DMS 273 (cell line): ENCODE data around the gene DDX39B.

ENCODE experiments used
- DNase-seq: peaks from one replicate; lab custom pipeline; 2025; ENCODE audit not compliant: unreplicated experiment; lab: John Stamatoyannopoulos, UW

The DDX39B gene

DNA sequence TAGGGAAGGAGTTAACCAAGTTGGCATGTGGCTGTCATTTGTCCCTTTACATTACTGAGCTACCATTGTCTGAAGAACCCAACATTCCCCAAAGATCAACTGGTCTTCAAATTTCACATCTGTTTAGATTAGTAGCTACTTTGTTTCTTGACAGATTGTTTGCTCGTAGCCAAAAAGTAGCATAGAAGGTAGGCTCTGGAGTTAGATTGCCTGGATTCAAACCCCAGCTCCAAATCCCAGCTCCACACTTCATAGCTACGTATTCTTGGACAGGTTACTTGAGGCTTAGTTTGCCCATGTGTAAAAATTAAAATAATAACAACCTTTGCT lies 6.7 kb upstream of the DDX39B start:
- DNase-seq = no peak

- DNase-seq = no peak
Observed at GRCh38 chr6:31547727-31548543, 6.1 kb upstream of the DDX39B start.

DNA sequence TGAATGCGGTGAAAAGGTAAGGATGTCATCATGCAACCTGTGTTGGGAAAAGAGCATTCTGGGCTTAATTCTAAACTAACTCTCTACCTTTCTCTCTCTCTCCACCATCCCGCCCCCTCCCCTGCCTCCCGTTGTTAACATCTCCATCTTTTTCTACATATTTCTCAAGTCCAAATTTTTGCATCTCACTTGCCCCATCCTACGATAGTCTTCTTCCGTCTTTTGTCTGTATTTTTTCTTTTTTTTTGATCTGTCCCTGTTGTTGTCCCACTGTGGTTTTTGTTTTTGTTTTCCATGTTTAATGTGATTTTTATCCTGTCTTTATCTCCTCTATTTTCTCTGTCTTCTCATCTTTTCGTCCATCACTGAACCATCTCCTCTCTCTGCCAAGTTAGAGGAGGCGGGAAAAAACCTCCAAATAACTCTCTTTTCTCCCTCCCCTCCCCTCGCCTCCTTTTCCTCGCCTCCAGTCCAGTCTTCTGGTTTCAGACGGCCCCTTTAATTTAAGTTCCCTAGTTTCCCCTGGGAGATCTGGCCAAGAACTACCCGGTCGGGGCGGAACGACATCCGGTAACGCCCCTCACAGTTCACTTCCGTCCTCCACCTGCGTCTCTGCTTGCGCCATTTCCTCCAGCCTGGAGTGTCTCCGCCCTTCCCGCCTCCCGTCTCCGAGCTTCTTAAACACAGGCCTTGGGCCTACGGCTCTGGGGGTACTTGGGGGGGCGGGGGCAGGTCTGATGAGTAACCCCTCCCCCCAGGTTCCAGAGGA lies 5.3 kb upstream of the DDX39B start, which contains the start of gene NFKBIL1:
Gene NFKBIL1 (plus strand): TSS at position 651 of the 769 bp plus-strand sequence. CDS start 87 bp downstream, at position 738.
- peak; percentile 99 for DNase-seq

DNA sequence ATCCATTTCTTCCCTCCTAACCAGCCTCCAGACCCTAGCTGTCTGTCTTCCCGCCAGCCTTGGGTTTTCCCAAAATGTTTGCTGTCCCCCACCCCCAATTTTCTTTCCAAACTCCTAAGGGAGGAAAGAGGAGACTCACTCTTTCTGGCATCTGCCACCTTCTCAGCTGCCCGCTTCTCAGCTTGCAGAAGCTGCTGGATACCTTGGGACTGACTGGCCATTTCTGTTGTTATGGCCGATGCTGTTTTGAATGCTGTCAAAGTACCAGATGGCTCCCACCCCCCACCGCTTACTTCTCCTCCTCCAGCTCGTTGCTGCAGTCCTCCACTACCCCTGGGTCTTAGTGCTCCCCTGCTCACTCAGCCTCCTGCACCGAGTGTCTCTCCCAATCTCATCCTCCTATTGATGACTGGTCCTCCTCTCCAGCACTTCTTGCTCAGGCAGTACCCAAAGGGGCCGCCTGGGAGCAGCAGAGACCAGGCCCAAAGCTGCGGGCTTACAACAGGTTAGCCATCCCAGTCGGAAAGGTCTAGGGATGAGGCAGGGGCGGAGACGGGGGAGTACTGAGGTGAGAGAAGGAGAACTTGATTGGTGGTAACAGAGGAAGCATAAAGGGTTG lies 4.6 kb upstream of the DDX39B start, which contains the start of gene ATP6V1G2:
Gene ATP6V1G2 (minus strand): TSS at position 270 of the 619 bp plus-strand sequence. CDS start 49 bp downstream, at position 221.
- DNase-seq = peak; percentile 96

DNA sequence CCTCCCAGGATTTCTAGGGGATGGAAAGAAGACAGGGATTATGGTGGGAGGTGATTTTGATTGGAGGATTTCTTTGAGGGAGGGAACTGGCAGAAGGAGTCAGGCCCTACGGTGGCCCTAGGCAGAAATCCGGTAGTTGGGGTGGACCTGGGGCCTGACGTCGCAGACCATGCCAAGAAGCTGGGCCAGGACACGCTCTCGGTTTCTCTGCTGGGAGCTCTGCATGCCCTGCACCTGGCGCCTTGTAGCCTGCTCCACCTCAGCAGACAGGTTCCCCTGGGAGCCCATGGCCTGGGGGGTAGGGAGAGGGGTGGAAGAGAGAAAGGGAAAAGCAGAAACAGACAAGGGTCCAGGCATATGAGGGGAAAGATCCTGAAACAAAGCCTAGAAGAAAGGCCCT lies 3.5 kb upstream of the DDX39B start:
- no peak for DNase-seq

DNA sequence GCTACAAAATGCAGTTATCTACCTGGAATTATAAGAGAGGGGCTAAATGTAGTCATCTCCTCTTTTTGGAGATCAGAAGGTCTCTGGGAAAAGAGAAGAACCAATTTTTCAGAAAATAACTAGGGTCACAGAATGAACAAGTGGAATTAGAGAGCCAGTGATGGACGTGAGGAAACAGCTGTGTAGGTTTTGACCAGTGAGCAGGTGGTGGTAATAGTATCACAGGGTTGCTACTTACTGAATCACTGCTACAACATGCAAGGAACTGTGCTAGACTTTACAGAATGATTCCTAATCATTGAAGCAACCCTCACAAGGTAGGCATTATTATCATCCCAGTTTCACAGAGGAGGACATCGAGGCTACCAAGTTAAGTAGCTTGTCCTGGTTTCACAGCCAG lies 2.9 kb upstream of the DDX39B start:
- DNase-seq = no peak

GRCh38 chr6:31543639-31544038 lies 1.8 kb upstream of the DDX39B start:
- DNase-seq = no peak

- DNase-seq = peak; percentile 70
Observed at GRCh38 chr6:31541059-31541657, 645 bp downstream of the DDX39B start.

GRCh38 chr6:31540640-31541039 lies 1.2 kb downstream of the DDX39B start:
- DNase-seq = no peak

DNA sequence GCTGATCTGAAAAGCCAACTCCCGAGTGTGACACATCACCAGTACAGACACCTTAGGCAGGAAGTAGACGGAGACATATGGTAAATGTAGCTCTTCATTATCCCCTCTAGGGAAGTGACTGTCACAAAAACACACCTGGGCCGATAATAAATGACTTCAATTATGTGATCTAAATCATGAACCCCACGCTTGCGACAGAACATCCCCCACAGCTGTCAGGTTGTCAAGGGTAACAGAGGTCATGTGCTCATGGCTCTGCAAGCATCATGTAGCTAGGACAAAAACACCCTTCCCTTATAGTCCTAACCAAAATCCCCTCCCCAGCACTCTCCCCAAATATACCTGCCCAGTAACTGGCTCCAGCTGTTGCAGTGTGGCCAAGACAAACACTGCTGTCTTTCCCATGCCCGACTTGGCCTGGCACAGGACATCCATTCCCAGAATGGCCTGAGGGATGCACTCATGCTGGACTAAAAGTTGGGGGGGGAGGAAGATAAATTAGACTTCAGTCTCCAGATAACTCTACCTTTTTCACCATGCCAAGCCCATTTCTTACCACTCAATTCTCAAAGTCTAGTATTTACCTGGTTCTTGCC lies 2.9 kb downstream of the DDX39B start:
- DNase-seq = no peak

- no peak for DNase-seq
Observed at GRCh38 chr6:31535538-31536324, 6.1 kb downstream of the DDX39B start.

GRCh38 chr6:31534521-31535040 lies 7.2 kb downstream of the DDX39B start:
- no peak for DNase-seq

- no peak for DNase-seq
Observed at GRCh38 chr6:31534011-31534410, 7.8 kb downstream of the DDX39B start.

DNA sequence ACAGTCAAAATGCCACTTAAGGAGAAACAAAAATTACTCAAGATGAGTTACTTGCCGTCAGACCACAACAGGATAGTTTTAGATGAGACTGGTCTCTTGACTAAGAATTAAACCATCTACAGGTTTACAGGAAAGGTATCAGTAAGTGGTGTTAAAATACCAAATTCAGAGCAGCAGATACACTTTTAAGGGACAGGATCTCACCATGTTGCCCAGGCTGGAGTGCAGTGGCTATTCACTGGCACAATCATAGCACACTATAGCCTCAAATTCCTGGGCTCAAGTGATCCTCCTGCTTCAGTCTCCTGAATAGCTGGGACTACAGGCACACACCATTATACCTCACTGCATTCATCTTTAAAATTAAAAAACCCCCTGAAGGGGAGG lies 8.4 kb downstream of the DDX39B start:
- DNase-seq = no peak

GRCh38 chr6:31532644-31533454 lies 9.0 kb downstream of the DDX39B start:
- no peak for DNase-seq

DNA sequence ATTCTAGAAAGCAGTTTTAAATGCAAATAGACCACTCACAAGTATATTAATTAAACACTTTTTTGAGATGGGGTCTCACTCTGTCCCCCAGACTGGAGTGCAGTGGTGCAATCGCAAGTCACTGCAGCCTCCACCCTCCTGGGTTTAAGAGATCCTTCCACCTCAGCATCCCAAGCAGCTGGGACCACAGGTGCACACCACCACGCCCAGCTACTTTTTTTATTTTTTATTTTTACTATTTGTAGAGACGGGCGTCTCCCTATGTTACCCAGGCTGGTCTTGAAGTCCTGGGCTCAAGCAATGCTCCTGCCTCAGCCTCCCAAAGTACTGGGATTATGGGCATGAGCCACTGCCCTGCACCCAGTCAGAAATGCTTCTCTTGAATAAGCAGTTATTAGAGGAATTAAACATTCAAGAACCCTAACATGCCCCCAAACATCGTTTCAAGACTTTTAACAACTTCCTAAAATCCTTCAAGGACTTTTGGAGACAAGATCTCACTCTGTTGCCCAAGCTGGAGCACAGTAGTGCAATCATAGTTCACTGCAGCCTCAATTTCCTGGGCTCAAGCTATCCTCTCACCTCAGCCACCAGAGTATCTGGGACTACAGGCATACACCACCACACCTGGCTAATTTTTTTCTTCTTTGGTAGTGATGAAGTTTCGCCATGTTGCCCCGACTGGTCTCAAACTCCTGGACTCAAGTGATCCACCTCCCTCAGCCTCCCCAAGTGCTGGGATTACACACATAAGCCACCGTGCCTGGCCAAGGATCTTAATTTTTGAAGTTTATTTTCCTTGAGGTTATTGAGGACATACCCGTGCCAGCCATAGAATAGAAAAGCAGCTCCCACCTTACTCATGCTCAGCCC lies 9.8 kb downstream of the DDX39B start:
- DNase-seq = no peak

DNA sequence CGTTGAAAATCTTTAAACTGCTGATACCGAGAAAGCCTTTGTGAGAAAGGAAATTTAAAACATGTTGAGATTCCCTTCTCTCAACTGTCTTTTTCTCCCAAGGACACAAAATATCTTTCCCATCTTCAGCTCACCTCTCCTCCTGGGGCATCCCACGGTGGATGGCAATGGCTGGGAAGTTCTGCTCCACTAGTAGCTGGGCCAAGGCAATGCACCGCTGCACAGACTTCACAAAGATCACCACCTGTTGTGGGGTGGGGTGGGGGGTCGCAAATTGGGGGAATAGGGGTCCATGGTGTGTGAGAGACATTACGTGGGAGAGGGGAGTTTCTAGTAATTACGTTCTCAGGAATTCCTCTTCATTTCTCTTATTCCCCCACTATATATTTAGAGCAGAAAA lies 10.6 kb downstream of the DDX39B start:
- DNase-seq = no peak

DNA sequence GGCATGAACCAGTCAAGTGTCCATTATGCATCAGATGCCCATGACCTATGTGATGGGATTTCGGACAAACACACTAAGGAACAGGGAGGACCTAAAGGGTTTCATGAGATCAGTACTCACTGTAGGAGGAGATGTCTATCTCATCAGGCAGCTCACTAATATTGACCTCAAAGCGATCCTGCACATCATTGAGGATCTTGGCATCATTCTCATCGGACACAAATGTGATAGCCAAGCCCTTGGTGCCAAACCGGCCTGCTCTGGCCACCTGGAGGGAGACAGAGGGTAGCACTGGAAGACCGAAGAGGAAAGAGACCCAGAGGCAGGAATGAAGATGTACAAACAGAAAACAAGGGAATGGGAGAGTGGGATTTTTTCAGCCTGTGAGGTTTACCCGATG lies 11.1 kb downstream of the DDX39B start:
- no peak for DNase-seq
